ENCODE results near the gene RANBP17.

Gene RANBP17

DNA sequence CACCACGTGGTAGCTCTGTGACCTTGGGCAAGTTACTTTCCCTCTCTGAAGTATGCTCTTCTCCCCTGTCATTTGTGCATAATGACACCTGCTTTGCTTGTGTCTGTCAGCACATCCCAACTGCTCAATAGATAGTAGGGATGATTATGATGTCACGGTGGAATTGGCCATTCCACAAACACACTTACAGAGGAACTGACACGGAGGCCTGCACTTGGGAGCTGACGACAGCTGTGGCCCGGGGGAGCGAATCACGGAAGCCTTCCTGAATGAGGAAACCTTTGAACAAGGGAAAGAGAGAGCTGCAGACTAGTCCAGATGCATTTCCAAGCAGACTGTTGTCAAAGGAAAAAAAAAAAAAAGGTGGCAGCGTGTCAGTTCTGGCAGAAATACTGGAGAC lies 468.2 kb downstream of the RANBP17 start:
- no peak for DNase-seq

GRCh38 chr5:171335616-171336015 lies 473.8 kb downstream of the RANBP17 start:
- no peak for DNase-seq

DNA sequence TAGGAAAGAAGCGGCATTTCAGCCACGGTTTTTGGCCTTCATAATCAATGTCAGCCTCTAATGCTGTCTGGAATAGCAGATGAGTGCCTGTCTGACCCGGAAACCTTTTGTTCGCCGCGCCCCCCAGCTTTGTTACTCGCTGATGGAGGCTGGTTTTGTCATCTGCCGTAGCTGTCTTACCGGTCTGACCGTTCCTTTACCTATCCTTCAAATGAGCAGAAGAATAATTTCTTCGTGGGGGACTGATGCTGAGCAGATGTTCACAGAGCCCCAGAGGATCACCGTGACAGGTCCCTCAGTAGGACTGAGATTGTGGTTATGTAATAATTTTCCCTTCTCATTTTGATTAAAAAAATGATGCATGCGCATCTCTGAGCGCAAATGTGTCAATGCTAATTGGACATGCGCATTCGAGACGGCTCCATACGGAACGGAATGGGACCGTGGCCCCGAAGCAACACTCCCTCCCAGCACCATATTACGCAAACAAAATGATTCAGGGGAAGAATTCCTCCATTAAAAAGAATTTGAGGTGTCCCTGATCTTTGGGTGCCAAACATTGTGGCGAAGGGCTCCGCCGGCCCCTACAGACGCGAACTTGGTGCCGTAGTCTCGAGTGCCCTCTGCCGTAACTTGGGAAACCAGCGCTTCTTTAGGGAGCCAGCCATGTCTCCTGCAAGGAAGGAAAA lies 474.8 kb downstream of the RANBP17 start:
- DNase-seq, result peak; percentile 45

GRCh38 chr5:171337210-171337569 lies 475.4 kb downstream of the RANBP17 start:
- DNase-seq, result no peak

DNA sequence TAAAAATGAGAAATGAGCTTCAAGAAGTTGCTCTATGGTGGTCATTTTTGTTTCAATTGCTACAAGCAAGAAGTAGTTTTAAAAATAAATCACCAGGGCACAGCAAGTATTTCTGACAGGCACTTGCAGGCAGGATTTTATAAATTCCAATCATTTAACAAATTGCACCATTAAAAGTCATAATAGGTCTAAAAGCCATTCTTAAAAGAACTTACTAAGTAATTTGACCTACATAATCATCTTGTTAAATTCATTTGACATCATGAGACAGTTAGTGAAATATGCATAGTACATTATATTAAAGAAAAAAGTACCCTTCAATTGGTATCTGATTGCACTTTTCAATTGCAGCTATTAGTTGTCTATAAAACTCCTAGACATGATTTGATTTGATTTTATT lies 478.2 kb downstream of the RANBP17 start:
- DNase-seq, result no peak

DNA sequence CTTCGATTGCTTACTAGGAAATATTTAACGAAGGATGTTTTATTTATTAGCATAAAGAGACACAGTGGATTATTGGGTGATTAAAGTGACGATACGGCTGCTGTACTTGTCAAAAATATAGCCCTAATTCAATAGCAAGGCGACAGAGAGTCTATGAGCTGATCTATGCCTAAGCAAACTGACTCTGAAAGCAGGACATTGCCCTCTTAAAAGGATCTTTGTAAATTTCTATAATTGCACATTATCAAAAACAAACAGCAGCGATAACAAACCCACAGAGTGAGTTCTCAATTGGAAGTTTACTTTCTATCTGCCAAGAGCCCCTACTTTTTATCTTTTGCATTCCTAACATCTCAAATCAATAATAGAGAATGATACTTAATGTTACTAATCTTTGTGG lies 478.7 kb downstream of the RANBP17 start:
- no peak for DNase-seq

DNA sequence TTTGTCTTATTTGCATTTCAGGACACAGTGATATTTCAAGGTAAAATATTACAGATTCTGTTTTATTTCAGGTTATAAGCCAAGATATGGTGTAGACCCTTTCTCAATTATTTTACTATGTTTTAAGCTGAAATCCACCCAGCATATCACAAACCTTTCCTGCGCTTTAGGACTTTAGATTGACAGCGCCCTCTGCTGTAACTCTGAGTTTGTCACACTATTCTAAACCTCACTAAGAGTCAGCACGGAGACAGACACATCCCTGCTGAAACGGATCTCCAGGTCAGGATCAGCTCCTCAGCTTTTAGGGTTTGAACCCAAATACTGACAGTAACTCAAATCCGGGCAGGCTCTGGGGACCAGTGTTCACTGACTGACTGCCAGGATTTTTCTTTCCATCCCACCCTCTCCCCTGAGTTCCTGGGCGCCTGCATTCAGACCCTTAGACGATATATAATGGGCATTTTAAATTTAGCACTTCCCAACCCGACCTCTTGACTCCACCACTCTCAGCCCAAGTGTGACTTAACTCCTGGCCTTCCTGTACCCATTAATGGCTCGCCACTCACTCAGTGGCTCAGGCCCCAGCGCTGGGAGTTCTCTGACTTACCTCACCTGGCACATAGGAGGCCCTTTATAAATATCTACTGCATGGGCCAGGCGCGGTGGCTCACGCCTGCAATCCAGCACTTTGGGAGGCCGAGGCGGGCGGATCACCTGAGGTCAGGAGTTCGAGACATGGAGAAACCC lies 480.7 kb downstream of the RANBP17 start:
- peak; percentile 28 for DNase-seq

DNA sequence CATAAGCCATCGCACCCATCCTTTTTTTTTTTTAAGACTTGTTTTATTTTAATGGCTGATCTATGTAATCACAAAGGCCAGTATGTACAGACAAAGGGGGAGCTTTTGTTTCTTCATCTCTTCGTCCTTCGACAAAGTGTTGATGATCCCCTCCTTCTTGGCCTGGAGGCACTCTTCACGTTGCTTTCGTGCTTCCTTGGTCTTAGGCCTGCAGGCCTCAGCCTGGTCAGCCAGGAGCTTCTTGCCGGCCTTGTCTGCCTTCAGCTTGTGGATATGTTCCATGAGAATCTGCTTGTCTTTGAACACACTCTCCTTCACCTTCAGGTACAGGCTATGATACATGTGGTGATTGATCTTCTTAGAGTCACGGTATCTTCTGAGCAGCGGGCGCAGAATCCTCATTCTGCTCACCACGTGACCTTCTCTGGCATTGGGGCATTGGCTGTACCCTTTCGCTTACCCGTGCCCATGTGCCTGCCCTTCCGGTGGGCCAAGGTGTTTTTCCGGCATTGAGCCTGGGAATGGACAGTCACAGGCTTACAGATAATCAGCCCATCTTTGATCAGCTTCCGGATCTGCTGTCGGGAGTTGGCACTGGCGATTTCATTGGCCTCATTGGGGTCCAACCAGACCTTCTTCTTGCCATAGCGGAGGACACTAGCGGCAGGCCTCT lies 483.3 kb downstream of the RANBP17 start:
- no peak for DNase-seq

Data from NCI-H2171 (cell line).